ENCODE data around the gene VIL1. TPM values are rescaled to one million over a fixed set of nuclear protein-coding genes. Genes with fewer than 3 reads are reported as not detected.

VIL1 gene
- total and polyA plus RNA-seq, 2 of the 4 experiments (the other 2 are of a cell fraction): not detected

GRCh38 chr2:218485986-218486667 is 67.2 kb downstream of the VIL1 start:
- H2BK120ac ChIP-seq (ENCODE audit: low read depth, low read length): no peak overlapping the region
- dilution Hi-C loops (cut with HindIII; ENCODE audit: low sequenced_read_pairs, unreplicated experiment) (no loop called here), intact Hi-C loops (cut with micrococcal nuclease) (no loop called here), in situ Hi-C loops (cut with MboI; ENCODE audit: low sequenced_read_pairs) (no loop called here)
- H3K27ac ChIP-seq (ENCODE audit: insufficient read depth, low read length): no peak overlapping the region
- no peak overlapping the region for H2BK5ac ChIP-seq (ENCODE audit: low read depth, low read length, poor library complexity, severe bottlenecking)
- H3K4me2 ChIP-seq (ENCODE audit: low read depth, low read length): no peak overlapping the region; the same call in 1 of the 2 replicates
- H4K8ac ChIP-seq (ENCODE audit: low read depth in 2 of 2, low read length in 2 of 2): no peak overlapping the region
- H3K14ac ChIP-seq (replicated peaks; ENCODE audit: low read depth, low read length): no peak overlapping the region
- H2BK20ac ChIP-seq (ENCODE audit: low read depth, low read length): no peak overlapping the region
- H3K27me3 ChIP-seq (ENCODE audit: control insufficient read depth, insufficient read depth, low read length): no peaks in the 10 kb centered on the region
- ATAC-seq (ENCODE audit: low read depth): peak; percentile 84
- no peak overlapping the region for H2AK5ac ChIP-seq (ENCODE audit: low read depth, low read length)
- H3K56ac ChIP-seq (ENCODE audit: extremely low read depth, insufficient read depth, low read length): no peak overlapping the region
- no TSS peak for BruUV-seq (replicated peaks)
- H3K79me1 ChIP-seq (ENCODE audit: low read depth in 1 of 2, low read length in 2 of 2): no peaks in the 10 kb centered on the region
- POLR2A ChIA-PET (ENCODE audit: unreplicated experiment): no interaction called here
- no peaks in the 10 kb centered on the region for H4K20me1 ChIP-seq (ENCODE audit: insufficient read depth, low read length)
- H4K5ac ChIP-seq (ENCODE audit: low read depth, low read length): no peak overlapping the region
- peaks cover 9% of the 10 kb centered on the region; the same call in 1 of the 2 replicates for H3K36me3 ChIP-seq (ENCODE audit: control insufficient read depth, insufficient read depth, low read length)
- H3K9me3 ChIP-seq (ENCODE audit: control insufficient read depth, insufficient read depth, low read length): no peaks in the 10 kb centered on the region
- H2AK9ac ChIP-seq (replicated peaks; ENCODE audit: low read depth, low read length, poor library complexity): no peak overlapping the region
- TF ChIP-seq CTCF (conservative IDR thresholded peaks at IDR 0.05; ENCODE audit: low read depth, low read length) (no peak), MAZ (IDR thresholded peaks at IDR 0.05; ENCODE audit: borderline replicate concordance, low read depth, low read length) (no peak), POLR2A (IDR thresholded peaks at IDR 0.05; ENCODE audit: low read depth, low read length) (no peak), MXI1 (IDR thresholded peaks at IDR 0.05; ENCODE audit: borderline replicate concordance, low read depth, low read length) (no peak), FOS (IDR thresholded peaks at IDR 0.05; ENCODE audit: low read depth, low read length) (no peak), MAFK (IDR thresholded peaks at IDR 0.05; ENCODE audit: low read depth, low read length) (no peak), CEBPB (IDR thresholded peaks at IDR 0.05; ENCODE audit: low read depth, low read length) (no peak), RFX5 (IDR thresholded peaks at IDR 0.05; ENCODE audit: low read depth, low read length) (no peak), RCOR1 (IDR thresholded peaks at IDR 0.05; ENCODE audit: insufficient replicate concordance, low read length) (no peak), ELK1 (IDR thresholded peaks at IDR 0.05; ENCODE audit: borderline replicate concordance, low read depth, low read length) (no peak), USF2 (IDR thresholded peaks at IDR 0.05; ENCODE audit: low read depth, low read length) (no peak), NFE2L2 (IDR thresholded peaks at IDR 0.05; ENCODE audit: low read depth, low read length) (no peak), SMC3 (IDR thresholded peaks at IDR 0.05; ENCODE audit: low read depth, low read length) (no peak), CHD1 (IDR thresholded peaks at IDR 0.05; ENCODE audit: low read depth, low read length) (no peak), BHLHE40 (IDR thresholded peaks at IDR 0.05; ENCODE audit: low read depth, low read length) (no peak), RAD21 (IDR thresholded peaks at IDR 0.05; ENCODE audit: low read length) (no peak)
- no CpG with 5 or more reads among the region's 7 CpGs for WGBS, 2 experiments (ENCODE audit: extremely low coverage in 2 of 2, insufficient read length in 1 of 2)
- no peak overlapping the region for H2BK15ac ChIP-seq (ENCODE audit: low read depth, low read length)
- DNase-seq: peak; percentile 23
- no peak overlapping the region for H3K9ac ChIP-seq (ENCODE audit: low read depth, low read length)
- H4K91ac ChIP-seq (ENCODE audit: insufficient read depth, low read depth, low read length): no peak overlapping the region
- no peak overlapping the region for H3K23ac ChIP-seq (ENCODE audit: low read depth, low read length)
- no peak overlapping the region for H3K4me3 ChIP-seq (ENCODE audit: insufficient read depth, low read depth, low read length)
- no peak overlapping the region for H2AFZ ChIP-seq (replicated peaks; ENCODE audit: low read length, poor library complexity)
- H3K9me1 ChIP-seq (ENCODE audit: insufficient read depth, low read length): no peaks in the 10 kb centered on the region; the same call in 1 of the 2 replicates
- H3K4ac ChIP-seq (ENCODE audit: low read depth, low read length): no peak overlapping the region
- no peak overlapping the region for H3K18ac ChIP-seq (ENCODE audit: low read depth, low read length)
- H3K4me1 ChIP-seq (ENCODE audit: control insufficient read depth, insufficient read depth, low read length): no peaks in the 10 kb centered on the region
- CTCF ChIA-PET: no interaction called here
